ENCODE data around the gene MASTL. TPM values are rescaled to one million over a fixed set of nuclear protein-coding genes. Genes with fewer than 3 reads are reported as not detected.

Gene MASTL
- total RNA-seq, 1 experiment from 2014 or later: 12.3 TPM

GRCh38 chr10:27225642-27226257 is 70.6 kb downstream of the MASTL start:
- BruUV-seq (replicated peaks): no TSS peak
- ATAC-seq (no peak), DNase-seq (ENCODE audit: low read depth, low spot score) (no peak)
- peaks cover 12% of the 10 kb centered on the region for H3K36me3 ChIP-seq (ENCODE audit: control insufficient read depth, insufficient read depth, low read length)
- TF ChIP-seq CTCF (IDR thresholded peaks at IDR 0.05): no peak
- no peak for TF ChIP-seq SIN3A (IDR thresholded peaks at IDR 0.05; ENCODE audit: borderline replicate concordance, insufficient read depth, low read depth, low read length)
- no peak for TF ChIP-seq TCF7L2 (IDR thresholded peaks at IDR 0.05; ENCODE audit: low read depth, low read length)
- TF ChIP-seq POLR2AphosphoS5 (IDR thresholded peaks at IDR 0.05; ENCODE audit: low read depth, low read length): no peak
- TF ChIP-seq REST (IDR thresholded peaks at IDR 0.05; ENCODE audit: insufficient read depth in 1 of 2, low read depth in 2 of 2, low read length in 1 of 2): no peak
- no peaks in the 10 kb centered on the region for H3K4me1 ChIP-seq (ENCODE audit: control insufficient read depth, insufficient read depth, low read length)
- intact Hi-C loops (cut with micrococcal nuclease; ENCODE audit: unreplicated experiment) (no loop called here), in situ Hi-C loops (cut with HindIII; ENCODE audit: low pct_unique_long_range_greater_than_20kb, low sequenced_read_pairs) (no loop called here)
- ChIA-PET CTCF (no interaction called here), POLR2A (no interaction called here)
- H3K27ac ChIP-seq (ENCODE audit: low read length): no peak overlapping the region
- no peaks in the 10 kb centered on the region for H3K9me3 ChIP-seq (ENCODE audit: control insufficient read depth, insufficient read depth, low read depth, low read length)
- no peaks in the 10 kb centered on the region for H3K27me3 ChIP-seq (ENCODE audit: control insufficient read depth, insufficient read depth, low read length)
- no peak overlapping the region for H3K4me3 ChIP-seq (ENCODE audit: low read depth in 2 of 2, low read length in 2 of 2)

GRCh38 chr10:27230022-27230421 is 74.9 kb downstream of the MASTL start:
- H3K27me3 ChIP-seq (ENCODE audit: control insufficient read depth, insufficient read depth, low read length): no peaks in the 10 kb centered on the region
- BruUV-seq (replicated peaks): no TSS peak
- TF ChIP-seq REST (IDR thresholded peaks at IDR 0.05; ENCODE audit: insufficient read depth in 1 of 2, low read depth in 2 of 2, low read length in 1 of 2) (no peak), CTCF (IDR thresholded peaks at IDR 0.05) (no peak), TCF7L2 (IDR thresholded peaks at IDR 0.05; ENCODE audit: low read depth, low read length) (no peak), POLR2AphosphoS5 (IDR thresholded peaks at IDR 0.05; ENCODE audit: low read depth, low read length) (no peak), SIN3A (IDR thresholded peaks at IDR 0.05; ENCODE audit: borderline replicate concordance, insufficient read depth, low read depth, low read length) (no peak)
- ChIA-PET POLR2A (no interaction called here), CTCF (no interaction called here)
- no peaks in the 10 kb centered on the region for H3K4me1 ChIP-seq (ENCODE audit: control insufficient read depth, insufficient read depth, low read length)
- in situ Hi-C loops (cut with HindIII; ENCODE audit: low pct_unique_long_range_greater_than_20kb, low sequenced_read_pairs) (no loop called here), intact Hi-C loops (cut with micrococcal nuclease; ENCODE audit: unreplicated experiment) (no loop called here)
- DNase-seq (ENCODE audit: low read depth, low spot score) (no peak), ATAC-seq (no peak)
- H3K9me3 ChIP-seq (ENCODE audit: control insufficient read depth, insufficient read depth, low read depth, low read length): no peaks in the 10 kb centered on the region
- peaks cover 5% of the 10 kb centered on the region; the same call in 1 of the 2 replicates for H3K36me3 ChIP-seq (ENCODE audit: control insufficient read depth, insufficient read depth, low read length)
- no peak overlapping the region for H3K4me3 ChIP-seq (ENCODE audit: low read depth in 2 of 2, low read length in 2 of 2)
- no peak overlapping the region for H3K27ac ChIP-seq (ENCODE audit: low read length)
